ENCODE data around the gene KRTAP10-10. TPM values are rescaled to one million over a fixed set of nuclear protein-coding genes. Genes with fewer than 3 reads are reported as not detected.

Gene KRTAP10-10
- total and polyA plus RNA-seq, 2 of the 8 experiments (the other 6 are each of a cell fraction or from before 2014, with no cell fraction given) = not detected

- H4K91ac ChIP-seq (replicated peaks; ENCODE audit: insufficient read length, low read length) = peak overlapping the region; percentile 72
- peak overlapping the region; percentile 32; the same call in 1 of the 2 replicates for H2BK12ac ChIP-seq (ENCODE audit: low read depth, low read length)
- H3K4ac ChIP-seq (replicated peaks; ENCODE audit: insufficient read length, low read depth, low read length) = no peak overlapping the region
- H2BK120ac ChIP-seq (replicated peaks; ENCODE audit: low read depth, low read length) = peak overlapping the region; percentile 58
- WGBS, 2 experiments (ENCODE audit: extremely low coverage in 1 of 2, insufficient coverage in 1 of 2, insufficient read length in 1 of 2, insufficient replicate concordance in 2 of 2, low coverage in 1 of 2, low lambda C conversion rate in 2 of 2, missing lambda C conversion rate in 1 of 2) = 75% methylated on average over 20 of the region's 20 CpGs; no CpG with 5 or more reads in 1 of the 2 experiments
- peak in 1 of 2 experiments; percentile 48 for DNase-seq (ENCODE audit: low read depth in 1 of 2, low spot score in 2 of 2)
- H3K27ac ChIP-seq (ENCODE audit: low read depth, low read length) = no peak overlapping the region
- H3K79me2 ChIP-seq (ENCODE audit: control insufficient read depth in 1 of 2, insufficient read depth in 2 of 2, low read length in 2 of 2) = no peaks in the 10 kb centered on the region
- FAIRE-seq = no peak
- no peak overlapping the region for H3K56ac ChIP-seq (replicated peaks; ENCODE audit: insufficient read length, low read depth, low read length)
- CTCF ChIA-PET (ENCODE audit: partially characterized antibody) = interaction anchor here (0.7 kb wide), 1 partner anchor 189 kb away, joined by 3 read pairs; no protein-coding TSS in a partner anchor
- no peak overlapping the region for H4K8ac ChIP-seq (ENCODE audit: extremely low read depth, insufficient read depth, low read length)
- no peak overlapping the region for H3K4me2 ChIP-seq (ENCODE audit: insufficient read depth in 1 of 2, low read depth in 2 of 2, low read length in 2 of 2)
- H3K23me2 ChIP-seq (ENCODE audit: low read depth, low read length) = 0 out of 2 replicates have a peak, but pooled peaks cover 4% of the 10 kb centered on the region
- H2BK20ac ChIP-seq (ENCODE audit: low read length) = peak overlapping the region; percentile 4; the same call in 1 of the 2 replicates
- H3K36me3 ChIP-seq (ENCODE audit: control insufficient read depth in 2 of 4, insufficient read depth in 4 of 4, low read length in 3 of 4) = no peaks in the 10 kb centered on the region; a peak in 1 of 8 replicates
- POLR2A ChIA-PET (ENCODE audit: partially characterized antibody) = no interaction called here
- no peak overlapping the region for H3K4me3 ChIP-seq (ENCODE audit: extremely low read depth in 1 of 4, insufficient read depth in 2 of 4, low read depth in 3 of 4, low read length in 4 of 4)
- H2AK5ac ChIP-seq (ENCODE audit: low read depth, low read length) = no peak overlapping the region
- H3K23ac ChIP-seq (ENCODE audit: insufficient read length) = no peak overlapping the region
- peak overlapping the region; percentile 46; the same call in 1 of the 2 replicates for H2BK5ac ChIP-seq (ENCODE audit: low read depth, low read length)
- H3K9ac ChIP-seq (replicated peaks in 1 of 4; ENCODE audit: extremely low read depth in 1 of 4, low read depth in 3 of 4, low read length in 3 of 4) = no peak overlapping the region
- H4K20me1 ChIP-seq (replicated peaks in 1 of 2; ENCODE audit: control insufficient read depth in 1 of 2, insufficient read depth in 2 of 2, low read length in 2 of 2) = no peaks in the 10 kb centered on the region
- TF ChIP-seq JUND (IDR thresholded peaks at IDR 0.05; ENCODE audit: low read length) = no peak
- TF ChIP-seq SUZ12 (IDR thresholded peaks at IDR 0.05; ENCODE audit: low read length) = no peak
- no peak for TF ChIP-seq EZH2 (IDR thresholded peaks at IDR 0.05; ENCODE audit: low read depth, low read length, severe bottlenecking)
- no peak for TF ChIP-seq POLR2A (IDR thresholded peaks at IDR 0.05; ENCODE audit: control extremely low read depth in 1 of 2, low read depth in 2 of 2, low read length in 2 of 2)
- peak; percentile 52; the same call in 1 of the 2 replicates for TF ChIP-seq E2F6 (IDR thresholded peaks at IDR 0.05)
- TF ChIP-seq MAX (IDR thresholded peaks at IDR 0.05) = peak; percentile 71
- 0 out of 2 replicates have a peak overlapping the region, but pooled peaks have one; percentile 39 for H3K18ac ChIP-seq (ENCODE audit: extremely low read depth, low read length)
- peaks cover 2 to 20% (median 9%) of the 10 kb centered on the region in 4 experiments for H3K4me1 ChIP-seq (replicated peaks in 1 of 4; ENCODE audit: control insufficient read depth in 3 of 4, insufficient read depth in 4 of 4, low read length in 3 of 4)
- H3K27me3 ChIP-seq (replicated peaks in 1 of 4; ENCODE audit: control insufficient read depth in 3 of 4, extremely low read depth in 1 of 4, insufficient read depth in 3 of 4, low read length in 3 of 4) = no peaks in the 10 kb centered on the region
- H2AFZ ChIP-seq (ENCODE audit: low read length) = no peak overlapping the region
- H2BK15ac ChIP-seq (ENCODE audit: low read length) = no peak overlapping the region
- H4K5ac ChIP-seq (ENCODE audit: insufficient read length, low read depth, low read length) = no peak overlapping the region
- H3K14ac ChIP-seq (ENCODE audit: insufficient read length) = no peak overlapping the region
- no peaks in the 10 kb centered on the region for H3K79me1 ChIP-seq (ENCODE audit: low read depth, low read length)
- no peaks in the 10 kb centered on the region for H3K9me3 ChIP-seq (ENCODE audit: insufficient read depth in 2 of 2, low read depth in 1 of 2, low read length in 1 of 2)
Measured at GRCh38 chr21:44593598-44594405, 43.4 kb upstream of the KRTAP10-10 start.

Measured in H1 (cell line).